ENCODE results near the gene KISS1R. TPM values are rescaled to one million over a fixed set of nuclear protein-coding genes. Genes with fewer than 3 reads are reported as not detected.
"Not testable (repeated sequence)": the region's sequence is repeated elsewhere in the genome, so short reads cannot be mapped to it uniquely, and the experiment has no call there.

KISS1R gene
- total and polyA plus RNA-seq, 5 donors from 2014 or later = 0.21 to 1.2 (median 0.67) TPM; not detected in 1

DNA sequence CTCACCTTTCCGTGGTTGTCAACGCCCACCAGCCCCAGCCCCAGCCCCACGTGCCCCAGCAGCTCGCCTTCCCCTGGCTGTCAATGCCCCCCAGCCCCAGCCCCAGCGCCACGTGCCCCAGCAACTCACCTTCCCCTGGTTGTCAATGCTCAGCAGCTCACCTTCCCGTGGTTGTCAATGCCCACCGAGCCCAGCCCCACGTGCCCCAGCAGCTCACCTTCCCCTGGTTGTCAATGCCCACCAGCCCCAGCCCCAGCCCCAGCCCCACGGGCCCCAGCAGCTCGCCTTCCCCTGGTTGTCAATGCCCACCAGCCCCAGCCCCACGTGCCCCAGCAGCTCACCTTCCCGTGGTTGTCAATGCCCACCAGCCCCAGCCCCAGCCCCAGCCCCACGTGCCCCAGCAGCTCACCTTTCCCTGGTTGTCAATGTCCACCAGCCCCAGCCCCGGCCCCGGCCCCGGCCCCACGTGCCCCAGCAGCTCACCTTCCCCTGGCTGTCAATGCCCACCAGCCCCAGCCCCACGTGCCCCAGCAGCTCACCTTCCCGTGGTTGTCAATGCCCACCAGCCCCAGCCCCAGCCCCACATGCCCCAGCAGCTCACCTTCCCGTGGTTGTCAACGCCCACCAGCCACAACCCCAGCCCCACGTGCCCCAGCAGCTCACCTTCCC, 39.0 kb upstream of the KISS1R start:
- H3K4me3 Mint-ChIP-seq; H3K9me3 Mint-ChIP-seq; H3K27me3 ChIP-seq (ENCODE audit: control insufficient read depth, insufficient read depth, low read length); H3K4me1 Mint-ChIP-seq; DNase-seq; H3K27me3 Mint-ChIP-seq; ATAC-seq (ENCODE audit: low read depth in 2 of 2); H3K4me3 ChIP-seq (ENCODE audit: low read depth, low read length); H3K9me3 ChIP-seq (ENCODE audit: control insufficient read depth in 2 of 2, low read length in 2 of 2); H3K4me1 ChIP-seq (ENCODE audit: control insufficient read depth, insufficient read depth, low read length, poor library complexity, severe bottlenecking); H3K36me3 Mint-ChIP-seq; H3K27ac ChIP-seq (ENCODE audit: insufficient read depth, low read length, poor library complexity, severe bottlenecking): not testable (repeated sequence)
- H3K27ac Mint-ChIP-seq = peak overlapping the region in 1 of 3 donors; percentile 26
- H3K36me3 ChIP-seq (ENCODE audit: control insufficient read depth, insufficient read depth, low read length) = peaks cover 35% of the 10 kb centered on the region

DNA sequence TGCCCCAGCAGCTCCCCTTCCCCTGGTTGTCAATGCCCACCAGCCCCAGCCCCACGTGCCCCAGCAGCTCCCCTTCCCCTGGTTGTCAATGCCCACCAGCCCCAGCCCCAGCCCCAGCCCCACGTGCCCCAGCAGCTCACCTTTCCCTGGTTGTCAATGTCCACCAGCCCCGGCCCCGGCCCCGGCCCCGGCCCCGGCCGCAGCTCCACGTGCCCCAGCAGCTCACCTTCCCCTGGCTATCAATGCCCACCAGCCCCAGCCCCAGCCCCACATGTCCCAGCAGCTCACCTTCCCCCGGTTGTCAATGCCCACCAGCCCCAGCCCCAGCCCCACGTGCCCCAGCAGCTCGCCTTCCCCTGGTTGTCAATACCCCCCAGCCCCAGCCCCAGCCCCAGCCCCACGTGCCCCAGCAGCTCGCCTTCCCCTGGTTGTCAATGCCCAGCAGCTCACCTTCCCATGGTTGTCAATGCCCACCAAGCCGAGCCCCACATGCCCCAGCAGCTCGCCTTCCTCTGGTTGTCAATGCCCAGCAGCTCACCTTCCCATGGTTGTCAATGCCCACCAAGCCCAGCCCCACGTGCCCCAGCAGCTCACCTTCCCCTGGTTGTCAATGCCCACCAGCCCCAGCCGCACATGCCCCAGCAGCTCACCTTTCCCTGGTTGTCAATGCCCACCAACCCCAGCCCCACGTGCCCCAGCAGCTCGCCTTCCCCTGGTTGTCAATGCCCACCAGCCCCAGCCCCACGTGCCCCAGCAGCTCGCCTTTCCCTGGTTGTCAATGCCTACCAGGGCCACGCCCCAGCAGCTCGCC, 38.2 kb upstream of the KISS1R start:
- H3K9me3 ChIP-seq (ENCODE audit: control insufficient read depth in 2 of 2, low read length in 2 of 2); H3K27me3 Mint-ChIP-seq; H3K4me3 Mint-ChIP-seq; H3K9me3 Mint-ChIP-seq; H3K4me1 ChIP-seq (ENCODE audit: control insufficient read depth, insufficient read depth, low read length, poor library complexity, severe bottlenecking); H3K27me3 ChIP-seq (ENCODE audit: control insufficient read depth, insufficient read depth, low read length); H3K4me3 ChIP-seq (ENCODE audit: low read depth, low read length); H3K36me3 Mint-ChIP-seq; H3K4me1 Mint-ChIP-seq; ATAC-seq (ENCODE audit: low read depth in 2 of 2); DNase-seq; H3K27ac ChIP-seq (ENCODE audit: insufficient read depth, low read length, poor library complexity, severe bottlenecking): not testable (repeated sequence)
- H3K36me3 ChIP-seq (ENCODE audit: control insufficient read depth, insufficient read depth, low read length) = peaks cover 39% of the 10 kb centered on the region
- H3K27ac Mint-ChIP-seq = peak overlapping the region in 2 of 3 donors; percentile 1 to 86

DNA sequence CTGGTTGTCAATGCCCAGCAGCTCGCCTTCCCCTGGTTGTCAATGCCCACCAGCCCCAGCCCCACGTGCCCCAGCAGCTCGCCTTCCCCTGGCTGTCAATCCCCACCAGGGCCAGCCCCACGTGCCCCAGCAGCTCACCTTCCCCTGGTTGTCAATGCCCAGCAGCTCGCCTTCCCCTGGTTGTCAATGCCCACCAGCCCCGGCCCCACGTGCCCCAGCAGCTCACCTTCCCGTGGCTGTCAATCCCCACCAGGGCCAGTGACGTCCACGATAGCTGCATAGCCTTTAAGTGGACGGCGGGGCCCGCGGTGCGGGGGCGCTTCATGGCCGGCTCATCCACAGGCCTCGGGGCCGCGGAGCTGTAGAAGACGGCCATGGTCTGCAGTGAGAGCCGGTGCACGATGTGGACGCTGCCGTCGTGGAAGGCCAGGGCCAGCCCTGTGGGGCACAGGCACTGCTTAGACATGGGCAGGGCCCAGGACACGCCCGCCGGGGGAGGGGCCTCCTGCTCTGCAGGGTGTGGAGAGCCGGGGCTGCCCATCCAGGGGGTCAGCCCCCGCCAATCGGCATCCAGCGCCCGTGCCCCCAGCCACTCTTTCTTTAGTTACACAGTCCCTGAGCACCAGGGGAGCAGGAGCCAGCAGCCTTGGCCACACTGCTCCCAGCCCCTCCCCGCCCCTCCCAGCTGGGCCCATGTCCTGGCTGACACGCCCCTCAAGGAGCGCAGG, 37.3 kb upstream of the KISS1R start:
- Mint-ChIP-seq H3K4me1 (peaks cover 0 to 3% (median 0%) of the 10 kb centered on the region in 4 donors), H3K27ac (peak overlapping the region in 1 of 3 donors; percentile 86), H3K36me3 (peaks cover 4% of the 10 kb centered on the region), H3K27me3 (no peaks in the 10 kb centered on the region), H3K9me3 (no peaks in the 10 kb centered on the region), H3K4me3 (no peak overlapping the region)
- H3K27ac ChIP-seq (ENCODE audit: insufficient read depth, low read length, poor library complexity, severe bottlenecking) = no peak overlapping the region
- H3K4me3 ChIP-seq (ENCODE audit: low read depth, low read length) = no peak overlapping the region
- H3K4me1 ChIP-seq (ENCODE audit: control insufficient read depth, insufficient read depth, low read length, poor library complexity, severe bottlenecking) = no peaks in the 10 kb centered on the region
- H3K36me3 ChIP-seq (ENCODE audit: control insufficient read depth, insufficient read depth, low read length) = peaks cover 42% of the 10 kb centered on the region
- DNase-seq (no peak), ATAC-seq (ENCODE audit: low read depth in 2 of 2) (no peak)
- H3K9me3 ChIP-seq (ENCODE audit: control insufficient read depth in 2 of 2, low read length in 2 of 2) = no peaks in the 10 kb centered on the region
- H3K27me3 ChIP-seq (ENCODE audit: control insufficient read depth, insufficient read depth, low read length) = no peaks in the 10 kb centered on the region

DNA sequence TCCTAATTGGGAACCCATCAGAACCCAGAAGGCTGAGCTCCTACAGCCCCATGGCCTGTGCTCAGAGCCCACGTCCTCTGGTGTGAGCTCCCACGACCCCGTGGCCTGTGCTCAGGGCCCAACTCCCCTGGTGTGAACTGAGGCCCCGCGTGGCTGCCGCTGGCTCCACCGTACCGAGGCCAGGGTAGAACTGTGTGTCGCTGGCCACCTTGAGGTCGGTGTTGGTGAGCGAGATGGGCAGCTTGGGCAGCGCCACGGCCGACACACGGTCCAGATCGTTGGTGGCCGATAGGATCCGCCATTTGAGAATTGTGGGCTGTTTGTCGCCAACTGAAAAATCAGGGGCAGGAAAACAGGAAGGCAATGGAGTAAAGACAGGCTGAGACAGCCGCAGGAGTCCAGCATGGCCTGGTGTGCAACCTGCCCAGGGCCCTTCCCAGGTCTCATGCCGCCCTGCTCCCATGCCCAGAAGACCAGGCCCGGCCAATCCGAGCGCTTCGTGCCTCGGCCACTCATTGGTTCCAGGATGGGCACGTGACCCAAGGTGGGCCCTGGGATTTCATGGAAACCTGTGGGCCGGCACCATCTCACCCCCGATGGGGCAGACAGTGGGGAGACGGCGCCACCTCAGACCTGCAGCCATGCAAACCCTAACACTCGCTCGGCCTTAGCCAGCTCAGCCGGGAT, 35.6 kb upstream of the KISS1R start:
- no peak overlapping the region for H3K4me3 Mint-ChIP-seq

DNA sequence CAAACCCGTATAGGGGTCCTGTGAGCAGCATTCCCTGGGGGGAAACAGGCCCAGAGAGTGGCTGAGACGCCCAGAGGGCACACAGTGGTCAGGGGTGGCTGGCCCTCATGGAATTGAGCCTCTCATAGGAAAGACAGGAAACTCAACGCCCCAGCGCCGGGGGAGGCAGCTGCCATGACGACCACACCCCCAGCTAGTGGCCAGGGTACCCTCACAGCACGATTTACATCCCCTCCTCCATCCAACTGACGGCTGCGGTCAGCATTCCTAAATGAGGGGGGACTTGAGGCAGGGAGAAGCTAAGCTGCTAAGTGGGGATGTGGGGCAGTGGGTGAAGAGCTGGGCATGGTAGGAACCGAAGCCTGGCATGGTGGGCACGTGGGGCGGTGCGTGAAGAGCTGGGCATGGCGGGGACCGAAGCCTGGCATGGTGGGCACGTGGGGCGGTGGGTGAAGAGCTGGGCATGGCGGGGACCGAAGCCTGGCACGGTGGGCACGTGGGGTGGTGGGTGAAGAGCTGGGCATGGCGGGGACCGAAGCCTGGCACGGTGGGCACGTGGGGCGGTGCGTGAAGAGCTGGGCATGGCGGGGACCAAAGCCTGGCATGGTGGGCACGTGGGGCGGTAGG, 34.1 kb upstream of the KISS1R start:
- peaks cover 0 to 8% (median 0%) of the 10 kb centered on the region in 4 donors for H3K4me1 Mint-ChIP-seq
- DNase-seq (no peak), ATAC-seq (ENCODE audit: low read depth in 2 of 2) (no peak)
- Histone ChIP-seq H3K4me3 (ENCODE audit: low read depth, low read length) (no peak overlapping the region), H3K27ac (ENCODE audit: insufficient read depth, low read length, poor library complexity, severe bottlenecking) (no peak overlapping the region), H3K27me3 (ENCODE audit: control insufficient read depth, insufficient read depth, low read length) (no peaks in the 10 kb centered on the region), H3K36me3 (ENCODE audit: control insufficient read depth, insufficient read depth, low read length) (peaks cover 51% of the 10 kb centered on the region), H3K9me3 (ENCODE audit: control insufficient read depth in 2 of 2, low read length in 2 of 2) (no peaks in the 10 kb centered on the region), H3K4me1 (ENCODE audit: control insufficient read depth, insufficient read depth, low read length, poor library complexity, severe bottlenecking) (no peaks in the 10 kb centered on the region)
- no peak overlapping the region for H3K4me3 Mint-ChIP-seq
- H3K9me3 Mint-ChIP-seq = no peaks in the 10 kb centered on the region
- H3K27me3 Mint-ChIP-seq = no peaks in the 10 kb centered on the region
- no peaks in the 10 kb centered on the region for H3K36me3 Mint-ChIP-seq
- H3K27ac Mint-ChIP-seq = no peak overlapping the region

More for the DNA sequence above, 35.6 kb upstream of the KISS1R start:
- Histone ChIP-seq H3K9me3 (ENCODE audit: control insufficient read depth in 2 of 2, low read length in 2 of 2) (no peaks in the 10 kb centered on the region), H3K4me3 (ENCODE audit: low read depth, low read length) (no peak overlapping the region), H3K36me3 (ENCODE audit: control insufficient read depth, insufficient read depth, low read length) (peaks cover 45% of the 10 kb centered on the region), H3K27ac (ENCODE audit: insufficient read depth, low read length, poor library complexity, severe bottlenecking) (no peak overlapping the region), H3K4me1 (ENCODE audit: control insufficient read depth, insufficient read depth, low read length, poor library complexity, severe bottlenecking) (no peaks in the 10 kb centered on the region), H3K27me3 (ENCODE audit: control insufficient read depth, insufficient read depth, low read length) (no peaks in the 10 kb centered on the region)
- DNase-seq (no peak), ATAC-seq (ENCODE audit: low read depth in 2 of 2) (no peak)
- no peaks in the 10 kb centered on the region for H3K9me3 Mint-ChIP-seq
- H3K4me1 Mint-ChIP-seq = peaks cover 0 to 2% (median 0%) of the 10 kb centered on the region in 4 donors
- H3K27me3 Mint-ChIP-seq = no peaks in the 10 kb centered on the region
- no peaks in the 10 kb centered on the region for H3K36me3 Mint-ChIP-seq
- no peak overlapping the region for H3K27ac Mint-ChIP-seq

DNA sequence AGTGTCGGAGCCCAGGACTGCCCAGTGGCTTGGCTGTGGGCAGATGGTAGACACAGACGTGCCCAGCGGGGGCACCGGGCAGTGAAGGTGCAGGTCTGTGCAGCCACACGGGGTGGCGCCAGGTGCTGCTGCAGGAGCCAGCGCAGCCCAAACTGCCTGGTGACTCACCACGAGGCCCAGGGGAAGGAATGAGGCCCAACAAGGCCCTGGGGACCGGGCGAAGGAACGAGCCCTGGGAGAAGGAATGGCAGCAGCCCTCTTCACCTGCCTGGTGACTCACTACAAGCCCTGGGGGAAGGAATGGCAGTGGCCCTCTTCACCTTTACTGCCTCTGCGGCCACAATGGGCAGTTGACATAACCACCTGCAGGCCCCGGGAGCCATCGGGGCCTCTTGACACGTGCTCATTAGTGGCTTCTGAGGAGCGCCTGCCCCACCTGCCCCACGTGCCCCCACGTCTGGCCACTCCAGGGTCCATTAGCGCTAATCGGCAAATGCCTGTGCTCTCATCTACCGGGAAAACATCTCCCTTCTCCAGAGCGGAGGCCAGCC, 33.4 kb upstream of the KISS1R start:
- ATAC-seq (ENCODE audit: low read depth in 2 of 2) (no peak), DNase-seq (no peak)
- Histone ChIP-seq H3K27ac (ENCODE audit: insufficient read depth, low read length, poor library complexity, severe bottlenecking) (no peak overlapping the region), H3K4me1 (ENCODE audit: control insufficient read depth, insufficient read depth, low read length, poor library complexity, severe bottlenecking) (no peaks in the 10 kb centered on the region), H3K9me3 (ENCODE audit: control insufficient read depth in 2 of 2, low read length in 2 of 2) (no peaks in the 10 kb centered on the region), H3K27me3 (ENCODE audit: control insufficient read depth, insufficient read depth, low read length) (no peaks in the 10 kb centered on the region), H3K4me3 (ENCODE audit: low read depth, low read length) (no peak overlapping the region), H3K36me3 (ENCODE audit: control insufficient read depth, insufficient read depth, low read length) (peaks cover 54% of the 10 kb centered on the region)
- H3K27me3 Mint-ChIP-seq = no peaks in the 10 kb centered on the region
- H3K4me3 Mint-ChIP-seq = no peak overlapping the region
- H3K27ac Mint-ChIP-seq = no peak overlapping the region
- H3K4me1 Mint-ChIP-seq = peaks cover 0 to 13% (median 0%) of the 10 kb centered on the region in 4 donors
- no peaks in the 10 kb centered on the region for H3K36me3 Mint-ChIP-seq
- H3K9me3 Mint-ChIP-seq = no peaks in the 10 kb centered on the region
